PC-3 (cell line): ENCODE measurements around the gene CHCHD10.

Experiments
- EZH2 ChIP-seq: fragments of 300-600 bp; sonication (generic); IDR thresholded peaks from one replicate; pipeline ENCODE4 v1.6.1; 2017; ENCODE audit warnings: antibody characterized with exemption, mild to moderate bottlenecking, low read length; ENCODE audit not compliant: unreplicated experiment
- TF ChIP-seq, protein P1 (sequence below): fragments of 300-600 bp; sonication (generic); conservative IDR thresholded peaks from 2 replicates; pipeline ENCODE4 v1.5.1; 2017; ENCODE audit warnings: antibody characterized with exemption, low read depth, mild to moderate bottlenecking, low read length

GRCh38 chr22:23789638-23790037, 21.9 kb upstream of the CHCHD10 start:
- TF ChIP-seq, protein P1, sequence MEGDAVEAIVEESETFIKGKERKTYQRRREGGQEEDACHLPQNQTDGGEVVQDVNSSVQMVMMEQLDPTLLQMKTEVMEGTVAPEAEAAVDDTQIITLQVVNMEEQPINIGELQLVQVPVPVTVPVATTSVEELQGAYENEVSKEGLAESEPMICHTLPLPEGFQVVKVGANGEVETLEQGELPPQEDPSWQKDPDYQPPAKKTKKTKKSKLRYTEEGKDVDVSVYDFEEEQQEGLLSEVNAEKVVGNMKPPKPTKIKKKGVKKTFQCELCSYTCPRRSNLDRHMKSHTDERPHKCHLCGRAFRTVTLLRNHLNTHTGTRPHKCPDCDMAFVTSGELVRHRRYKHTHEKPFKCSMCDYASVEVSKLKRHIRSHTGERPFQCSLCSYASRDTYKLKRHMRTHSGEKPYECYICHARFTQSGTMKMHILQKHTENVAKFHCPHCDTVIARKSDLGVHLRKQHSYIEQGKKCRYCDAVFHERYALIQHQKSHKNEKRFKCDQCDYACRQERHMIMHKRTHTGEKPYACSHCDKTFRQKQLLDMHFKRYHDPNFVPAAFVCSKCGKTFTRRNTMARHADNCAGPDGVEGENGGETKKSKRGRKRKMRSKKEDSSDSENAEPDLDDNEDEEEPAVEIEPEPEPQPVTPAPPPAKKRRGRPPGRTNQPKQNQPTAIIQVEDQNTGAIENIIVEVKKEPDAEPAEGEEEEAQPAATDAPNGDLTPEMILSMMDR = no peak; the same call in 1 of the 2 replicates
- no peak for TF ChIP-seq EZH2
